ENCODE data around the gene SPON1.

GRCh38 chr11:13955971-13956421, 6.5 kb upstream of the SPON1 start:
- no peak for TF ChIP-seq GABPA (IDR thresholded peaks at IDR 0.05; ENCODE audit: borderline replicate concordance, insufficient read depth, low read length)
- TF ChIP-seq POLR2AphosphoS5 (IDR thresholded peaks at IDR 0.05; ENCODE audit: low read depth, low read length), result no peak
- peak; percentile 59 to 82 (median 81) for TF ChIP-seq CTCF (IDR thresholded peaks at IDR 0.05; ENCODE audit: control extremely low read depth in 1 of 3, insufficient read depth in 1 of 3, low read depth in 1 of 3, low read length in 3 of 3)
